Limb (tissue), 2 donors: ENCODE results near the gene FUT6.
"Not testable (repeated sequence)": the region's sequence is repeated elsewhere in the genome, so short reads cannot be mapped to it uniquely, and the experiment has no call there.

ENCODE experiments used
- DNase-seq, 2 donors: peaks; one replicate each; pipeline ENCODE4 v3.0.0-alpha.2; 2016; ENCODE audit errors: extremely low spot score in 2 of 2

Gene FUT6

DNA sequence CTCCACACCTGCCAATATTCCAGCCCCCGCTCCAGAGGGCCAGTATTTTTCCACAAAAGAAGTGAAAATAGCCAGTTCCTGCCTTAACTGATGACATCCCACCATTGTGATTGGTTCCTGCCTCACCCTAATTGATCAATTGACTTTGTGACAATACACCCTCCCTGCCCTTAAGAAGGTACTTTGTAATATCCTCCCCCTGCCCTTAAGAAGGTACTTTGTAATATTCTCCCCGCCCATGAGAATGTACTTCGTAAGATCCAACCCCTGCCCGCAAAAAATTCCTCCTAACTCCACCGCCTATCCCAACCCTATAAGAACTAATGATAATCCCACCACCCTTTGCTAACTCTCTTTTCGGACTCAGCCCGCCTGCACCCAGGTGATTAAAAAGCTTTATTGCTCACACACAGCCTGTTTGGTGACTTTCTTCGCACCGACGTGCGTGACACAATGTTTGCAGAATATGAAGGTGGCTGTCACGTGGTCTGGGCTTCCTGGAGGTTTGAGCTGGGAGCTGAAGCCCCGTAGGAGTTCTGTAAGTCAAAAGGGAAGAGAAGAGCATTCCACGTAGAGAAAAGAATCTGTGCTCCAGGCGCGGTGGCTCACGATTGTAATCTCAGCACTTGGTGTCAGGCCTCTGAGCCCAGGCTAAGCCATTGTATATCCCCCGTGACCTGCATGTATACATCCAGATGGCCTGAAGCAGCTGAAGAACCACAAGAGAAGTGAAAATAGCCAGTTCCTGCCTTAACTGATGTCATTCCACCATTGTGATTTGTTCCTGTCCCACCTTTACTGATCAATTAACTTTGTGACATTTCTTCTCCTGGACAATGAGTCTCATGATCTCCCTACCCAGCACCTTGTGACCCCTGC is 17.9 kb upstream of the FUT6 start:
- DNase-seq: no peak

DNA sequence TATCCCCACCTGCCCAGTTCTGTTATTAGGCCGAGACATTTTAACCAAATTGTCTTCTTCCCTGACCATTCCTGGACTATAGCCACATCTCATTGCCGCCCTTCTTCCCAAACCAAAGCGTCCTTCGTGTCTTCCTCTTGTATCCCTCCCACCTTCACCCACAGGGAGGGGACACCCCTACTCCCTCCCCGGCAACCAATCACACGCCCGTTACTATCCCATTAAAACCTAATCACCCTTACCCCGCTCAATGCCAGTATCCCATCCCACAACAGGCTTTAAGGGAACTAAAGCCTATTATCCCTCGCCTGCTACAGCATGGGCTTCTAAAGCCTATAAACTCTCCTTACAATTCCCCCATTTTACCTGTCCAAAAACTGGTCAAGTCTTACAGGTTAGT is 15.6 kb upstream of the FUT6 start:
- DNase-seq: not testable (repeated sequence)

DNA sequence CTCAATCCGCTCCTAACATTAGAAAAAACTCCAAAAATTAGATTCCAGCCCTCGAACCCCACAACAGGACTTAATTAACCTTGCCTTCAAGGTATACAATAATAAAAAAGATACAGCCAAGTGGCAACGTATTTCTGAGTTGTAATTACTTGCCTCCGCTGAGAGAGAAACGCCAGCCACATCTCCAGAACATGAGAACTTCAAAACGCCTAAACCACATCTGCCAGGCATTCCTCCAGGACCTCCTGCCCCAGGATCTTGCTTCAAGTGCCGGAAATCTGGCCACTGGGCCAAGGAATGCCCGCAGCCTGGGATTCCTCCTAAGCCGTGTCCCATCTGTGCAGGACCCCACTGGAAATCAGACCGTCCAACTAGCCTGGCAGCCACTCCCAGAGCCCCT is 14.6 kb upstream of the FUT6 start:
- DNase-seq: not testable (repeated sequence)

DNA sequence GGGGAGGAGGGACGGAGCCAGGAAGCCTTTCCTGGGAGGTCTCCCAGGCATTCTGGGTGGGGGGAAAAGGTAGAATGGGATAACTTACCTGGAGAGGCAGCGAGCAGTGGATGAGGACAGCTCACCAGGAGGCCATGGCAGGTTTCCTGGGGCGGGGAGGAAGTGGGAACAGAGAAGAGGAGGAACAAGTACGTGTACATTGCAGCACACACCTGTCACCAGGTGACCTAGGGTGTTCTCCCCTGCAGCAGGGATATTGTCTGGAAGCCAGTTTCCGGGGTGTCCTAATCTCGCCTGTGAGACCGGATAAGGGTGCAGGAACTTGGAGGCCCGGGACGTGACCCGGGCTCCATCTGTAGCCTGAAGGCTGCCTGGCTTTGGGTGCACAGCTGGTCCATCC is 11.8 kb upstream of the FUT6 start, which contains the start of gene FUT3:
Gene FUT3 (minus strand): TSS at position 148 of the 400 bp plus-strand sequence.
- no peak for DNase-seq

DNA sequence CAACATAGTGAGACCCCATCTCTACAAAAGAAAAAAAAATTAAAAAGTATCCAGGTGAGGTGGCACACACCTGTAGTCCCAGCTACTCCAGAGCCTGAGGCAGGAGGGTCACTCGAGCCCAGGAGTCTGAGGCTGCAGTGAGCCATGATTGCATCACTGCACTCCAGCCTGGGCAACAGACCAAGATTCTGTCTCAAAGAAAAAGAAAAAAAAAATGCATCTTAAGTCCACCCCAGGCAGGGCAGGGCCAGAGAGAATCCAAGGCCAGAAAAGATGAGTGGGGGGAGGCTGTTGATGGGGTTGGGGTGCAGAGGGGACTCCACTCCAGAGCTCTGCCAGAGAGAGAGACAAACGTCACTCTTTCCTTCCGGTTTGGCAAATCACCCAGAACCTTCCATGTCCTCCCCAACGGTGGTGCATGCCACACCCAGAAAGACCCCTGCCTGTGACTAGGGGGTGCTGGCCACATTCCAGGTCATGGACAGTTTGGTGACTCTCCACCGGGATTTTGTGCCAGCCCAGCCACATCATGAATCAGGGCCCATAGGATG is 11.3 kb upstream of the FUT6 start:
- no peak for DNase-seq

GRCh38 chr19:5850189-5850588 is 10.7 kb upstream of the FUT6 start:
- no peak for DNase-seq

- not testable (repeated sequence) for DNase-seq
Observed at GRCh38 chr19:5848621-5849020, 9.1 kb upstream of the FUT6 start.

- not testable (repeated sequence) for DNase-seq
Observed at GRCh38 chr19:5847846-5848245, 8.3 kb upstream of the FUT6 start.

DNA sequence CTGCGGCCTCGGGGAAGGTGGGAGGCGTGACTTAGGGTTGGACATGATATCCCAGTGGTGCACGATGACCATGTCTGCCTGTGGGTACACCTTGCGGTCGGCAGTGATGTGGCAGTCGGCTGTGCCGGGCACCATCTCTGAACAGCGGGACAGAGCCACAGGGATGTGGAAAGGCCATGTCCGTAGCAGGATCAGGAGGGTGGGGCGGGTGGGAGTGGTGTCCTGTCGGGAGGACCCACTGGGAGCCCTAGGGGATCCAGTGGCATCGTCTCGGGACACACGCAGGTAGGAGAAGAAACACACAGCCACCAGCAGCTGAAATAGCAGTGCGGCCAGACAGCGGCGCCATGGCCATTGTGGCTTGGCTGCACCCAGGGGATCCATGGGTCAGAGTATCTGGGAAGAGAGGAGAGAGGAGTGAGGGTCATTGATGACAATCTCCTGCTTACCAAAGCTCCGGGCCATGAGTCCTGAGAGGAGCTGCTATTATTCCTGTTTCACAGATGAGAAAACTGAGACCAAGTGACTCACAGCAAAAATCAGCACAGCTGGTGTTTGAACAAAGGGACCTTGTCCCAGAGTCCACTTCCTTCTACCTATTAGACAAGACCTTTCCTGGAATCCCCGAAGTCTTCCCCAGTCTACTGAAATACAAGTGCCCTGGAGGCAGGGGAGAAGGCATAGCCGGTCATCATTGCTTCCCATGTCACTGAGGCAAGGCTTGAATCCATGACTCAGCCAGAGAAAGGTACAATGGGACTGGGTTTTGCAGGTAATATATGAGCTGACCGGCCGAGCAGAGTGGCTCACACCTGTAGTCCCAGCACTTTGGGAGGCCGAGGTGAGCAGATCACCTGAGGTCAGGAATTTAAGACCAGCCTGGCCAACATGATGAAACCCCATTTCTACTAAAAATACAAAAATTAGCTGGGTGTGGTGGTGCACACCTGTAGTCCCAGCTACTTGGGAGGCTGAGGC is 5.2 kb upstream of the FUT6 start:
- DNase-seq: no peak

DNA sequence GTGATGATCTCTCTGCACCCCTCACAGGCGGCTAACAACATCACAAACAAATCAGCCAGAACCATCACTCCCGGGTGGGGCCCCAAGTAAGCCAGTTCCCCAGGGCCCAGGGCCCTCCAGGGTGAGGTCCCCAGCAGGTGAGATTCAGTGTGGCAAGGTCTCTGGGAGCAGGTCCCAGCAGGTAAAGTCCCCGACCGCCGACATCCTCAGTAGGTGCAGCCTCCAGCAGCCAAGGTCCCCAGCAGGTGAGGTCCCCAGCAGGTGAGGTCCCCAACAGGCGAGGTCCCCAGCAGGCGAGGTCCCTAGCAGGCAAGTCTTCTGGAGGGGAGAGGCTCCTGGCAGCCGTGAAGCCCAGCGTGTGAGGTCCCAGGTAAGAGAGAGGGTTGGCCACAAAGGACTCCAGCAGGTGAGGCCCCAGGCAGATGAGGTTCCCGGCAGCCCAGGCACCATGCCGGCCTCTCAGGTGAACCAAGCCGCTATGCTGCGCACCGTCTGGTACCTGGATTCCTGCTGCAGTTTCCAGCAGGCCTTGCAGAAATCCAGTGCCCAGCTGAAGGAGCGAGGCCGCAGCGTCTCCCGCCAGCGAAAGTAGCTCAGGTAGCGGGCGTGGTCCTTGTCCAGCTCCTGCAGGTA is 3.9 kb upstream of the FUT6 start:
- no peak for DNase-seq

DNA sequence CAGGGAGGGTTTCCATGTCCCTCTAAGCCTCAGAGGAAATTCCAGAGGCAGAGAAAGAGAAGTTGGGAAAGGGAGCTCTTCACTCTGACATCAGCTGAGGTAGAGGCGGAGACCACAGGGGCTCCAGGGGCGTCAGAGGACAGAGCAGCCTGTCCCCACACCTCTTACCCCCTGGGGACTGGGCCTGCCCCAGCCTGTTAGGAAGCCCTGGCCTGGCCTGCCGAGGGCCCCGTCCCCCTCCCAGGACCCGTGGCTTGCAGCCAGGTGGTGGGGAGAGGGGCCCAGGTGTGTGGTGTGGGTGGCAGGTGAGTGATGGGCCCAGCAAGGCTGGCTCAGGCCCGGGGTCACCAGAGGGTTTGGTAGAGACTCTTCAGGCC is 2.2 kb upstream of the FUT6 start:
- DNase-seq: not testable (repeated sequence)

DNA sequence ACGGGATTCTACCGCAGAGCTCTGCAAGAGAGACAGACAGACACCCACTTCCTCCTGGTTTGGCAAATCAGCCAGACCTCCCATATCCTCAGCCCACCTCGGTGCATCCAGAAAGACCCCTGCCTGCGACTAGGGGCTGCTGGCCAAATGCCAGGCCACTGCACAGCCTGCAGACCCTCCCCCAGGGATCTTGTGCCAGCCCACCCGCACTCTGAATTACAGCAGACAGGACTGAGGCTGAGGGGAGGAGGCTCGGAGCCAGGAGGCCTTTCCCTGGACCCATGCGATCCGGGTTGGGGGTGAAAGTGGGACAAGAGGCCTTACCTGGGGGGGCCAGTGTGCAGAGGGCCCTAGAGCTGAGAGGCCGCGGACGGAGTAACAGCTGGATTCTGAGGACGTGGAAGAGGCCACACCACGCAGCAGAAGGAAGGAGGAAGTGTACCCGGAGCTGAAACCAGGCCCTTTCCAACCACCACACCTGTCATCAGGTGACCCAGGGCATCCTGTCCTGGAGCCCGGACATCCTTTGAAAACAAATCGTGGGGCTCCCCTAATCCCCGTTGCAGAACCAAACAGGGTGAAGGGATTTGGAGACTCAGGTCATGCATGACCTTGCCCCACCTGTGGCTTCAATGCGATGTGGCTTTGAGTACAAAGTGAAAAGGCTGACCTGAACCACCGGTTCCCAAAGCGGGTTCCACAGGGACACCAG is 993 bp downstream of the FUT6 start:
- no peak for DNase-seq

DNA sequence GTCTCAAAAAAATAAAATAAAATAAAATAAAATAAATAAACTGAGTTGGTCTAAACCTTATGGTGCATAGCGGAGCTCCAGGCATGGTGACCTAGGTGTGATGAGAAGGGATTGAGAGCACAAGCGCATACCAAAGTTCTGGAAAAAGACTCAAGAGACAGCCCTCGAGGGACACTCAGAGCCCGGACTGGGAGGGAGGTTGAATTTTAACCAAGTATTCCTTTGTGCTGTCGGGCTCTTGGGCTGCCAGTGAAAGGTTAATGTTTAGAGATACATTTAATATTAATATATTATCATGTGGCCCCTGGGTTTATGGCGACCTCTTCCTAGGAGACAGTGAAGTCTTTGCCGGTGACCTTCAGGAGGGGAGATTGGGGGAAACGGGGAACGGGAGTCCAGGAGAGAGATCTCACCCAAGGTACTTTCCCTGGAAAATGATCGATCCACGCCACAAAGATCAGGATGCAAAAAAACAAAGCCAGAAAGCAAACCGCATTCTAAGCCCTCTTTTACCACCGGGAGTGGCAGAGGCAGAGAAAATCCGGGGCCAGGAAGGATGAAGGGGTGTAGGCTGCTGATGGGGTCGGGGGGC is 1.6 kb downstream of the FUT6 start:
- no peak for DNase-seq

GRCh38 chr19:5832527-5833216 is 6.8 kb downstream of the FUT6 start:
- no peak for DNase-seq

DNA sequence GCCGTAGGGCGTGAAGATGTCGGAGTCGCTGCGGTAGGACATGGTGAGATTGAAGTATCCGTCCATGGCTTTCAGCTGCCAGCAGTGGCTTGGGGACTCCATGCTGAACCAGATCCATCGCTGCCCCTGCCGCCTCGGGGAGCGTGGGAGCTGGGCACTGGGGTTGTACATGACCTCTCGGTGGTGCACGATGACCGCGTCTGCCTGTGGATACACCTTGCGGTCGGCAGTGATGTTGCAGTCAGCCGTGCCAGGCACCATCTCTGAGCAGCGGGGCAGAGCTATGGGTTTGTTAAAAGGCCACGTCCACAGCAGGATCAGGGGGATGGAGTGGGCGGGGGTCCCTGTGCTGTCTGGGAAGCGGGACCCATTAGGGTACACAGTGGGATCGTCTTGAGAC is 7.4 kb downstream of the FUT6 start:
- no peak for DNase-seq

- no peak for DNase-seq
Observed at GRCh38 chr19:5831159-5831558, 8.3 kb downstream of the FUT6 start.

- DNase-seq: no peak
Observed at GRCh38 chr19:5829567-5830310, 9.8 kb downstream of the FUT6 start.

DNA sequence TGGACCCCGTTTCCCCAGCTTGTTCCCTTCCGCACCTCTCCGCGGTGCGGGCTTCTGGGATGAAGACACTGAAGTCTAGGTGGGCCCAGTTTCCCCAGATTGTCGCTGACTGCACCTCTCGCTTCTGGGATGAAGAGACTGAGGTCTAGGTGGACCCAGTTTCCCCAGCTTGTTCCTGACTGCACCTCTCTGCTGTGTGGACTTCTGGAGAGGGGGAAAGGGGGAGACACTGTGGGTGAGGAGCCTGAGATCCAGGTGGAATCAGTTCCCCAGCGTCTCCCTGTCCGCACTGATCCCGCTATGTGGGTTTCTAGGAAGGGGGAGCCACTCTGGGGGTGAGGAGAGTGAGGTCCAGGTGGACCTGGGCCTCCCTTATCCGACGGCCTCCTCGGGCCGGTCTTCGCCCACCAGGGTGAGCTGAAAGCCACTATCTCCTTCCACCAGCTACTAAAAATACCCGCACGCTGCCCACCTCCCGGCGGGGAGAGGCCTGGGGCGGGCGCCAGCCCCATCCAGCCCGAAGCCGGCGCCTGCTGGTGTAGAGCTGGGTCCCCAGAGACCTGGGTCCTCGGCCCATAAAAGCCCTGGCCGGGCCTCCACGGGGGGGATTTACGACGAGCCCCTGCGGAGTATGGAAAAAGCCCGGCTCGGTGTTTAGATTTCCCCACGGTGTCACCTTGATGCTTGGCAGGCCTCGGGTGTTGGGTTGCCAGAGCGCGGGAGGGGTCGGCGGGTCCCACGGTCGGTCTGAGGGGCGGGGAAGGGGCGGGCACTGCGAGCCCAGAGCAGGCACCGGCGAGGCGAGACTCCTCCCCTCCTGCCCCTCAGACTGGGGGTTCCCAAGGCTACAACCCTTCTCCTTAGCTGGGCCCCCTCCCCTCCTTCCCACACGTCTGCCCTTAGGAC is 10.6 kb downstream of the FUT6 start:
- DNase-seq: peak in 1 of 2 donors; percentile 81
